Putamen (tissue), 1 donor: ENCODE measurements around the gene TMEM222.

Experiments
- DNase-seq: peaks from one replicate; pipeline ENCODE4 v3.0.0-alpha.2; 2016; ENCODE audit warnings: low spot score

Gene TMEM222

DNA sequence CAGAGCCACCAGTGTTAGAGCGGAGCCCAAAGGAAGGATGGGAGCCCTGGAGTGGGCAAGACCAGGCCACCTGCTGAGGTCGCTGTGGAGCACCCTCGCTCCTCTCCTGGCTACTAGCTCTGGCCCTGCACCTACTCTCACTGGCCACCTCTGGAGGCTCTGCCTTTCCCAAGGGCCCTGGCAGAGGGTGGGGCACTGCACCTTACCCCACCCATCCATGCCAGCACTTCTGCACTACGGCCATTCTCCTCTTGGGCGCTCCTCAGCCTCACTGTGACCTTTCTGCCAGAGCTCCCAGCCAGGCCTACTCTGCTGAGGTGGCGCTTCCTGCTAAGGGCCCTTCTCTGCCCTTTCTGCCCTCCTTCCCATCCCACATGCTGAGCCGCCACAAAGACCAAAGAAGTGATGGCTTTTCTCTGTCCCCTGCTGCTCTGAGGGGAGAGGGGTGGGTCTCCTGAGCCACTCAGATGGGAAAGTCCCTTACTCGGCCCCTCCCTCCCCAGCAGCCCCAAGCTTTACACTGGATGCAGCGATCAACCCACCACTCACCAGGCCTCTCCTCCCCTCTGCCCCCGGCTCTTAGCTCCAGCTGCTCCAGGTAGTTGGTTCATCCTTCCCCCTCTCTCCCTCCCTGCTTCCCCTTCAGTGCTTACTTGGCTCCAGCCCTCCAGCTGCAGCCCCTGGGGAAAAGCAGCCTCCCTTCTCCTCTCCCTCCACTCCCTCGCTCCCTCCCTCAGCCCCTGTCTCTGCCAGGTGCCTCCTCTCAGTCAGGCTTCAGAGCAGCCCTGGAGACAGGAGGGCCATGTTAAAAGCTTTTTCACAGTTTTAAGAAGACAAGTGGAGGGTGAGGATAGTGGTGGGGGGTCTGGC lies 14.8 kb upstream of the TMEM222 start:
- no peak for DNase-seq

DNA sequence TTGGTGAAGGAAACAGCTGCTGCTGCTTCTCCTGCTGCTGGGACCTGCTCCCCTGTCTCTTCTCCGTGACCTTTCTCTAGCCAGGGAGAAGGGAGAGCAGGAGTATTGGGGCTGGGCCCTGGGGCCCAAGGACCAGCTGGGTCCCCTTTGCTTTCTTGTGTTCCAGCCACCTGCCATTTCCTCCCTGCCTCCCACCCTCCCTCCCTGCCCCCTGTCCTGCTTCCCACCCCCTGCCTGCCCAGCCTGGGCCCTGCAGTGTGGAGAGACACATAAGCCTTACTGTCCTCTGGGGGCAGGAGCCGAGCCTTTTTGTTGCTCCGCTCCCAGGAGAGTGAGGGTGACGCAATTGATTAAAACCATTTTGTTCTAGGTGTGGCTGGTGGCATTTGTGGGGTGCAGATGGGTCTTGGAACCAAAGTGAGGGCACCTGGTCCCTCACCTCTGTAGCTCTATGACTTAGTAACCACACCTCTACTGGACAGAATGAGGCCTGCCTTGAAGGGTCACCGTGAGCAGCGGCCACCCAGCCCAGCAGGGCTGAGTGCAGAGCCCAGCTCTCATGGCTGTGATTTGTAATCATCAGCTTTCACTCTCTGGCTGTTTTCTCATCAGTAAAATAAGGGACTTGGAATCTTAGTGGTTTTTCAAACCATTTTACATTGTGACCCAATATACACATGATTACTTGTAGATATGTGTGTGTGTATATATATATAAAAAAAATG lies 13.9 kb upstream of the TMEM222 start:
- no peak for DNase-seq

DNA sequence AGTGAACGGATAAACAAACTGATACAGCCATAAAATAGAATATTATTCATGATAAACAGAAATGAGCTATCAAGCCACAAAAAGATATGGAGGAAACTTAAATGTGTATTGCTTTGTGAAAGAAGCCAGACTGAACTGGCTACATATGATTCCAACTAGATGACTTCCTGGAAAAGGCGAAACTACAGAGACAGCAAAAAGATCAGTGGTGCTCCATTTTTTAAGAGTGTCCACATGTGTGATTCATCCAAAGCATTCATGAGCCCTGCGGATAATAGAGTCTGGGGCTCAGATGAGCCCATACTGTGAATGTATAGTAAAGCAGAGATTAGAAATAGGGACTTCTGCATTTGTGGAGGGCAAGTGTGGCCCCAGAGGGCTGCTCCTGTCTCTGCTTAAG lies 7.8 kb upstream of the TMEM222 start:
- DNase-seq = no peak

DNA sequence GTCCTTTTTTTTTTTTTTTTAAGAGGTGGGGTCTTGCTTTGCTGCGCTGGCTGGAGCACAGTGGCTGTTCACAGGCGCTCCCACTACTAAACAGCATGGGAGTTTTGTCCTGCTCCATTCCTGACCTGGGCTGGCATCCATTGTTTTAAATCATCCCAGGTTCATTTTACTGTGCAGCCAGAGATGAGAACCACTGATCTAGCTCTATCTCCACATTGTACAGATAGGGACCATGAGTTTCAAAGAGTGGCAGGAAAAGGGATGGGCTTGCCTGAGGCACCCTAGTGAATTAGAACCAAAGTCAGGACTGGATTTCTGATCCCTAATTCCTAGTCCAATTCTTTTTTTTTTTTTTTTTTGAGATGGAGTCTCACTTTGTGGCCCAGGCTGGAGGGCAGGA lies 7.2 kb upstream of the TMEM222 start:
- no peak for DNase-seq

DNA sequence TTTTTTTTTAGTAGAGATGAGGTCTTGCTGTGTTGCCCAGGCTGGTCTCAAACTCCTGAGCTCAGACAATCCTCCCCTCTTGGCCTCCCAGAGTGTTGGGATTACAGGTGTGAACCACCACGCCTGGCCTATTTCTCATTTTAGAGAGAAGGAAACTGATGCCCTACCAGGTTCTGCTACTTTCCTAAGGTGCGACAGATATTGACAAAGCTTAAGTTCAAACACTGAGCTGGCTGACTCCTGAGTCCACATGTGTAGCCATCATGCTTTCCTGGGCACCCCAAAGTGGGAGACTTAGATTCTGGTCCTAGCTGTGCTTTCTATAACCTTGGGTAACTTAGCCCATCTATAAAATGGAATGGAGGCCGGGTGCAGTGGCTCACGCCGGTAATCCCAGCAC lies 5.1 kb upstream of the TMEM222 start:
- no peak for DNase-seq

DNA sequence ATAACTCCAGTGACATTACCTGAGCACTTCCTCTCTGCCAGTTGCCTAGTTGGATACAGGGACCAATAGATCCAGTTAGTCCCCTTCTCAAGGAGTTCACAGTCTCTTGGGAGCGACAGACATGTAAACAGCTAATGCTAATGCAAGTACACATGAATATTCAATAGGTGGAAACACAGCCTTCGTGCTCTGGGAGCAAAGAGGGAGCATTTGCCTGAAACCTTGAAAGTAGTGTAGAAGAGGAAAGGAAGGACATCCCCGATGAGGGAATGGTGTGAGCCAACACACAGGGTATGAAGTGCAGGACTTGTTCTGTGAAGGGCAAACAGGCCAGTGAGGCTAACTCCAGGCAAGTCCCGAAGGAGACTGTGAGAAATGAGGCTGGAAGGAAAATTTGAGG lies 3.8 kb upstream of the TMEM222 start:
- DNase-seq = no peak

DNA sequence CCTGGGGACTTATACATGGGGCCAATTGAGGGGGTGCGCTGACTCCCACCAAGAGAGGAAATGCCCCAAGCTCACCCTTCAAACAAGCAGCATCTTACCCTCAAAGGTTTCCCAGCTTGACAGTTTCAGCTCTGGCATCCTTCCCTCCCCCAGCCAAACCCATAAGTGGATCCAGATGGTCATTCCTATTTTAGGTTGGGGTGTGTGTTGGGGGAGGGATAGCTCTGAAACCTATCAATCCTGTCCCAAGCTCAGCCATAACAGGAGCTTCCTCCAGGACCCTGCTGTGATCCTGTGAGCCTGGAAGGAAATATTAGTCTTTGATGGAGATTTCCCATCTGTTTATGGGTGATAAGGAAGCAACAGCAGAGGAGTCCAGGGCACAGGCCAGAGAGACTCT lies 3.4 kb upstream of the TMEM222 start:
- DNase-seq = no peak

DNA sequence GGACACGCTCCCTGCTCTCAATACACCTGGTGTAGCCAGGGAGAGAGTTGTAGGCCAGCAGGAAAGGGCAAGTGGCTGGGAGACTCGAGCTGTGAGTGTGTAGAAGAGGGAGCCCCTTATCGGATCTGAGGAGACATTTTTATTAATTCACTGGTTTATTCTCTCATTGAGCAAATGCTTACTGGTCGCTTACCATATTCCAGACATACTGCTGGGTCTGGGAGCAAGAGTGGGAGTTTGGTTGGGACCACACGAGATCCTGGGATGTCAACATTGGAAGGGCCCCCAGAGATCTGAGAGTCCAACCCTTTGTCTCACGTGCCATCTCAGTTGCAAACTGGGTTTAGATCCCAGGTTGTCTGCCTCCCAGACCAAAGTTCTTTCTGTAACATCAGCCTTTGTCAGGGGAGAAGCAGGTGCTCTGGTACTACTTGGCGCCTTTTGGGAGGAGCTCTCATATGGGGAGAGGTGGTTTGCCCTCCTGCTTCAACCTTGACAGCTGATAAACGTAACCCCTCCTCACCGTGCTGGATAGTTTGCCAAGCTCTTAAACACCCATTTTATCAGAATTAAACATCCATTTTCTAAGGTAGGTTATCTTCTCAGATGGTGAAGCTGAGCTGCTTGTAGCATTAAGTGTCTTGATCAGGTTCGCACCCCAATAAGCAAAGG lies 742 bp downstream of the TMEM222 start:
- no peak for DNase-seq

DNA sequence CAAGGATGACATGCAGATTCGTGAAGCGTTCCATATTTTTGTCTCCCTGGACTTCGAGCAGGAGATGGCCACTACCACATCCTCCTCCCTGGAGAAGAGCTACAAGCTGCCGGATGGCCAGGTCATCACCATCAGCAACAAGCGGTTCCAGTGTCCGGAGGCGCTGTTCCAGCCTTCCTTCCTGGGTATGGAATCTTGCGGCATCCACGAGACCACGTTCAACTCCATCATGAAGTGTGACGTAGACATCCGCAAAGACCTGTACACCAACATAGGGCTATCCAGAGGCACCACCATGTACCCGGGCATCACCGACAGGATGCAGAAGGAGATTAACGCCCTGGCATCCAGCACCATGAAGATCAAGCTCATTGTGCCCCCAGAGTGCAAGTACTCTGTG lies 3.3 kb downstream of the TMEM222 start:
- no peak for DNase-seq

DNA sequence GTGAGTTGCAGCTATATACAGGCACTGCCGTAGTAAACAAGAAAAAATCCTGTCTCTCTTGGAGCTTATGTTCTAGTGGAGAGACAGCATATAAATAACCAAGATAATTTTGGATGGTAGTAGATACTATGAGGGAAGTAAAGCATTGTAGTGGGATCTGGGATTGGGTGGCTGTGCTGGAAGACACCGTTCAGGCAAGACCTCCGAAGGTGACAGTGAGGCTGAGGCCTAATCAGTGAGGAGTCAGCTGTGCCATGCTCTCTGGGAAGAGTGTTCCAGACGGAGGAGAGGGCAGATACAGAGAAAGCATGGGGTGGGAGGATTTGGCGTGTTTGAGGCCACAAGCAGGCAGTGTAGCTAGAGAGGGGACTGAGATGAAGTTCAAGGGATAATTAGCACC lies 6.0 kb downstream of the TMEM222 start:
- no peak for DNase-seq

DNA sequence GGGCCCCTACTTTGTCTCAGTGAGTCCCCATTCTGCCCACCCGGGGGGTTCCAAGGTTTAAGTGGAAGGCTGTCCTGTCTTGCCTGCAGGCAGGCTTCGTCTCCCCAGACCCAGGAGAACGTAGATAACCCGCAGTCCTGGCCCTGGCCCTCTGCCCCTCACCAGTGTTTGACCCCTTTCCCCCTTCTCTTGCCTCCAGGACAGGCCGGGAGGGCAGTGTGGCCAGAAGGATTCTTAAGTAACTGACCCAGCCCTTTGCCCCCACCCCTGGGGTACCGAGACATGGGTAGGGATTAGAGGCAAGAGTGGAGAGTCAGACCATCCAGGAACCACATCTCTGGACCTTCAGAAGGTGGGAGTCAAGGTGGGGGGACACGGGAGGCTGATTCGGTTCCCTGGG lies 8.8 kb downstream of the TMEM222 start:
- DNase-seq = no peak

DNA sequence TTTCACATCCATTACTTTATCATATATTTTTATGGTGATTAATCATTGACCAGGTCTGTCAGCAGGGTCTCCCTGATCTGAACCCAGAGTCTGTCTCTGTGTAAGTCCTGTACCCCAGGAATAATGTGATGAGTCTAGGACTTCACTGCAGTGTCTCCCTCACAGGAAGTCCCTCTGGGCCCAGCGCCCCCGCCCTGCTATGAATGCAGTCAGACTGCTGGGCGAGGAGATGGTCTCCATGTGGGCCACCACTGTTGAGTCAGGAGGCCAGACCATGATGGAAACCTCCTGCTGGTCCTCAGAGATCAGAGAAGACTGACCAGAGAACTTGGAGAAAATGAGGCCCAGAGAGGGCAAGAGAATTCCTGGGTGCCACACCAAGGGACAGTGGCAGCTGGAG lies 9.5 kb downstream of the TMEM222 start:
- no peak for DNase-seq

DNA sequence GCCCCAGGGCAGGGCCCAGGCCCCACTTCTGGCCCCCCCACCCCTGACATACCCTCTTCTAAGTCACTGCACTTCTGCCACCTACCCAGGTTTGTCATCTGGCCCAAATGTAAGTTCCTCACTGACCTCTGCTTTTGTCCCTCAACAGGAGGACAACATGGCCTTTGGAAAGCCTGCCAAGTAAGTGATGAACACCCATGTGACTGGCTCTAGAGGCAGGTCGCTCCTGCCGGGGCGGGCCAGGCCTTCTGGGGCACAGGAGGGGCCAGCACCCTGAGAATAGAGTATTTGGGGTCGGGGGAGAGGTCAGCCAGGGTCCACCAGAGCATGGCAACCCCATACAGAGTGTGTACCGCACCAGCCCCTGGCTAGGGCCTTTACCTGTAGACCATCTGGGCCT lies 10.0 kb downstream of the TMEM222 start:
- DNase-seq = no peak

DNA sequence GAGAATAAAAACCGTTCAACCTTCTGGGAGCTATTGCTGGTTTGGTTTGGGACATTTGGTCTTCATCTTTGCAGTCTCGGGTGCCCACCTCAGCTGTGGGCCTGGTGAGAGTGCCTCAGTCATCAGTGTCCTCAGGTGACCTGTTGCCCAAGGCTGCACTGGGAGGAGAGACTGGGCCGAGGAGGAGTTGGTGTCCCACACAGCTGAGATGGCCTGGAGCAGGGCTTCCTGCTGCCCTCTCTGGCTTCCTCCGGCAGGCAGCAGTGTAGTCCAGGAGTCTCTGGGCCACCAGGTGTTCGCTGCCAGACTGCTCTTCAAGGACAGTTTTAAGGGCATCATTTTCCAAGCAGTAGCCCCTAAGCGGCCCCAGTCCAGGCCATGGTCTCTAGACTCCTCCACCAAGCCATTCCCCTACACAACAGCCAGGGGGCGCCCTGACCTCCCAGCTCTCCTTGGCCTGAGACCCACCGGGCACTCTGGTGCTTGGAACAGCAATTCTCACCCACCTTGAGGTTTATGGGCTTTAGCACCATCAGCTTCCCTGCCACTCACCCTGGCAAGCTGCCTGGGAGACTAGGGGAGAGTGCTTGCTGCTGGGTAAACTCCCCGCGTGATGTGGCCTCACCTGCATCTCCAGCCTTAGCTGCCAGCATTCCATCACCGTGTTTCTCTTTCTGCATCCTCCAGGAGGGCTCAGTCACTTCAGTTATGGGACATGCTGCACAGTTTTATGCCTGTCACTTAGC lies 10.7 kb downstream of the TMEM222 start:
- DNase-seq = no peak

DNA sequence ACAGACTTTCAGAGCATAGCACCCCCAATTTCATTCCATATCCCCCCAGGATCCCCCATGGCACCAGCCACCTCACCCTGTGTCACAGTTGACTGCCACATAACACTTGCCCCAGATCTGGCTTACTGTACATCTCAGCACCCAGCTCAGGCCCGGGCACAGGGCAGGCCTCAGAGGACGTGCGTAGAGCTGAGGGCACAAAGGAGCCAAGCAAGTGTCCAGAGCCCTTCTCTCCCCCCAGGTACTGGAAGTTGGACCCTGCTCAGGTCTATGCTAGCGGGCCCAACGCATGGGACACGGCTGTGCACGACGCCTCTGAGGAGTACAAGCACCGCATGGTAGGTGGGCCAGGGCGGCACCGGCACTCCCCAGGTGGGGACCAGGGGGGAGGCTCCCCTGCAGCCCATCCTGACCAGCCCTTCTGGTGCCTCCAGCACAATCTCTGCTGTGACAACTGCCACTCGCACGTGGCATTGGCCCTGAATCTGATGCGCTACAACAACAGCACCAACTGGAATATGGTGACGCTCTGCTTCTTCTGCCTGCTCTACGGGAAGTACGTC lies 11.8 kb downstream of the TMEM222 start:
- DNase-seq = no peak

DNA sequence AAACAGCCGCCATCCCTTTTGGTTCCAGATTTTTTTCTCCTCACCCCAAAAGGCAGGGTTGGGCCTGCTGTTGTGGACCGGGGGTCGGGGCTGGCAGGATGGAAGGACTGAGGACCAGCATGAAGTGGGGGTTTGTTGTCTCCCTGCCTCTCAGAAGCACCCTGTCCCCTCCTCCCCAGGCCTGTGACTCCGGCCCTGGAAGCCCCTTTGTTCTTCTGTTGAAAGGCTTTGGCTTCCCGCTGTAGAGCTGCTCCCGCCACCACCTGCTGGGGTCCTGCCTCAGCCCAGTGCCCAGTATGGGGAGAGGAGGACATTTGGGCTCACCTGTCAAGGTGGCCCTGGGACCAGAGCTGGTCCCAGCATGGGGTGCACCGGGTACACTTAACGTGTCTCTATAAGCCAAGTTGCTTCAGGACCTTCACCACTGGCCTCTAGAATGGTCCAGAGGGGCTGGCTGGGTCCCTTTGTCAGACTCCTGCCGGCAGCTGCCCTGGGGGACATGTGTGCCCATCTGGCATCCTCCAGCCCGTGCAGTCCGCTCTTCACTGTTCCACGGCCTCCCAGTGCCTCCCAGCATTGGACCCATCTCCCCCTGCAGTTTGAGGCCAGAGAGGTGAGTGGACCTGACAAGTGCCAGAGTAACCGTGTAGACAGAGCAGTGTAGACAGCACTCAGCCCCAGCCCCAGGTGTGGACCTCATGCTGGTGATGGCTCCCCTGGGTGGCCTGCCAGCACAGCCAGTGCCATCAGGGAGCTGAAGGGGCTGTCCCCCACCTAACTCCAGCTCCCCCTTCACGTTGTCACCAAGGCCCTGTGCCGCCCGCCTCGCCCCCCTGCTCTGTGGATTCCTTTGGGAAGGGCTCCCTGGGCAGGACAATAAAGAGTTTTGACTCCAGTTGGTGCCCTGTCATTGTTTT lies 13.8 kb downstream of the TMEM222 start:
- no peak for DNase-seq

DNA sequence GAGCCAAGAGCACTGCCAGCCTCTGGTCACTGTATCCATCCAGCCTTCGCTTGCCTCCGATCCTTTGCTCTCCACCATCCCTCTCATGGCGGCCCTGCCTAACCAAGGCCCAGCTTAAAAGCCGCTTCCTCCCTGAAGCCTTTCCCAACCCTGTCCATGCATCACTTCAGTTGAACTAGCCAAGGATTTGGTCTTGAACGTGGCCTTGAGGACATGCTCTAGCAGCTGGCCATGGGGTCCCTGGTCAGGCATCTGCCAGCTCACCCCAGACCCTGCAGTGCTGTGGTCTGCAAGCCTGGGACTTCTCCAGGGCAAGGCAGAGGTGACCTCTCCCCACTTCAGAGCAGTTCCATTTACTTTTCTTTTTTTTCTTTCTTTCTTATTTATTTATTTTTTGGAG lies 14.8 kb downstream of the TMEM222 start:
- DNase-seq = no peak

DNA sequence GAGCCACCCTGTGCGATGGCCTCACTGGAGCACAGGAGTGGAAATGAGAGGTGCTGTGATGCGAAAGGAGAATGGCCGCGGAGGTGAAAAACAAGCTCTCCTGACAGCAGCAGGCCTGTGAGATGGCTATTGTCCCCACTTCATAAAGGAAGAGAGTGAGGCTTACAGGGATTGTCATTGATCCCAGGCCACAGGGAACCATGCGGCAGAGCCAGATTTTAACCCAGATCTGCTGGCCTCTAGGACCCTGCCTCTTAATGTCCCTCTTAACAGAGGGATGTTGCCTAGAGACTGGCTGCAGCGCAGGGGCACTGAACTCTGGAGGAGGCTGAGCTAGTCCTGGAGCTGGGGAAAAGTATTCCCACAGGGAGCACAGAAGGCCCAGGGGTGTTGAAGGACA lies 16.8 kb downstream of the TMEM222 start:
- DNase-seq = no peak

DNA sequence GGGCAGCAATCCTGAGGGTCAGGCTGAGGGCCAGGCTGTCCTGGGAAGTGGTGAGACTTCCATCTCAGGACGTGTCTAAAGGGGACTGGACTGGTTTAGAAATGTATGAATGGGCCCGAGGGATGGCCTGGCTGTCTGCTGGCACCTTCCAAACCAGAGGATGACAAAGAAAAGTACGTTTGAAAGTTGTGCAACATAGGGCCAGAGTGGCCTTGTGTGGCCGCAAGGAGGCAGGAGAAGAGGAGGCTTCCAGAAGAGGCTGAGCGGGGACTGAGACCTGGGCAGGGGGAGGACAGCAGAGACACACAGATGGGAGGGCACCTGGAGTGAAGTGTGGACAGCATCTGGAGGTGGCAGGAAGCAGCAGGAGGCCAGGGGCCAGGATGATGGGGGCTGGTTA lies 17.2 kb downstream of the TMEM222 start:
- no peak for DNase-seq

DNA sequence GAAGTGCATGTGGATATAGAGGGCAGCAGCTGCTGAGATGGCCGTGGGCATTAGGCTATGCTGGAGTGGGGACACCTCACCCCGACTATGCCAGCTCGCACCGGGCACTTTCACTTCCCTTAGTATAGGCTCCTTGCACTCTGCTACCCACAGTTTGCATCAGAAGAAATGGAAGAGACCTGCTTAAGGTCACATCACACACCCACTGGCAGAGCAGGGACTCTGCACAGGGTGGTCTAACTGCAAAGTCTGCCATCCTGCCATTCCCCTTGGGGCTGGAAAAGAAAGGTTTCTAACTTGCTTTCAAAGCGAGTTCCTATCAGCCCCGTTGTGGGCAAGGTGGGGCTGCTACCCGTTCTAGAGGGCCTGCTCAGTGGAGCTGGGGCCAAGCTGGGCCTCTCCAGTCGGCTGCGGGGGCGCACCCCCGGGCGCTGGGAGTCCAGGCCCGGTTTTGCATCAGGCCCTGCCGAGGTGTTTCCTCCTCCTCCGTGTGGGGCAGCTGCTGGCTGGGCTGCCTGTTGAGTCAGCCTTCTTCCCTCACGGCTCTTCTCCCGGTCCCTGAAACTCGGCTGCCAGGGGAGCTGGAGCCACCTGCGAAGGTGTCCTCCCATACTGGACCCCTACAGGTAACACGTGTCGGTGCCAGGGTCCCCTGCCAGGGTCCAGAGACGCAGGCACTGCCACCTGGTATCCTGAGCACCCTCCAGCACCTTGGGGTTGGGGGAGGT lies 19.7 kb downstream of the TMEM222 start, which contains the start of gene SYTL1:
SYTL1 (plus strand) TSS at position 498 of the 728 bp plus-strand sequence. CDS start 3,313 bp downstream, outside the sequence.
- DNase-seq = no peak
